CD4-positive, alpha-beta memory T cell (primary cell): ENCODE measurements around the gene ERBB4. TPM values are rescaled to one million over a fixed set of nuclear protein-coding genes. Genes with fewer than 3 reads are reported as not detected.
"Not testable (repeated sequence)": the region's sequence is repeated elsewhere in the genome, so short reads cannot be mapped to it uniquely, and the experiment has no call there.

ENCODE experiments used
- CTCF ChIA-PET: fragments of 350-600 bp; sonication (Branson Sonifier 250); formaldehyde crosslinking; loops from one replicate; lab custom pipeline; 2021; ENCODE audit warnings: inconsistent platforms; ENCODE audit not compliant: partially characterized antibody; lab: Charles Lee
- POLR2A ChIA-PET: fragments of 350-600 bp; sonication (Branson Sonifier 250); formaldehyde crosslinking; loops from one replicate; lab custom pipeline; 2021; ENCODE audit not compliant: partially characterized antibody; lab: Charles Lee
- DNase-seq, 5 donors: peaks; one replicate each; pipeline versions ENCODE4 v3.0.0 to v3.0.0-alpha.2; 2020 to 2022; ENCODE audit warnings: mixed read lengths in 1 of 5
- H3K27ac ChIP-seq: one replicate; pipeline ENCODE4 v1.7.0; 2013; ENCODE audit warnings: low read depth, low read length
- H3K27me3 ChIP-seq: 2 replicates; pipeline ENCODE4 v1.7.0; 2013; ENCODE audit warnings: mild to moderate bottlenecking, low read length, moderate library complexity; ENCODE audit not compliant: insufficient read depth
- H3K36me3 ChIP-seq: 2 replicates; pipeline ENCODE4 v1.7.0; 2013; ENCODE audit warnings: mild to moderate bottlenecking, low read length, moderate library complexity; ENCODE audit not compliant: insufficient read depth
- H3K4me1 ChIP-seq: 2 replicates; pipeline ENCODE4 v1.7.0; 2013; ENCODE audit warnings: mild to moderate bottlenecking, low read length, moderate library complexity; ENCODE audit not compliant: insufficient read depth
- H3K4me3 ChIP-seq, 2 donors: one replicate each; pipeline ENCODE4 v1.7.0; 2013; ENCODE audit warnings: low read length in 2 of 2, mild to moderate bottlenecking in 1 of 2
- H3K9me3 ChIP-seq, 2 donors: one replicate each; pipeline ENCODE4 v1.7.0; 2013; ENCODE audit warnings: low read length in 2 of 2, control low read depth in 1 of 2; ENCODE audit not compliant: control insufficient read depth in 1 of 2
- H3K27ac Mint-ChIP-seq, 7 donors: one replicate each; pipeline ENCODE4 v1.8.0; 2020 to 2021; ENCODE audit warnings: mixed read lengths in 7 of 7, mild to moderate bottlenecking in 6 of 7, inconsistent platforms in 3 of 7, moderate library complexity in 3 of 7
- H3K27me3 Mint-ChIP-seq, 2 donors: one replicate each; pipeline ENCODE4 v1.8.0; 2020 to 2021; ENCODE audit warnings: mixed read lengths in 2 of 2
- H3K36me3 Mint-ChIP-seq, 2 donors: one replicate each; pipeline ENCODE4 v1.8.0; 2020 to 2021; ENCODE audit warnings: mixed read lengths in 2 of 2, inconsistent platforms in 1 of 2, mild to moderate bottlenecking in 1 of 2
- H3K4me1 Mint-ChIP-seq, 4 donors: one replicate each; pipeline ENCODE4 v1.8.0; 2020 to 2021; ENCODE audit warnings: mixed read lengths in 4 of 4, mild to moderate bottlenecking in 1 of 4
- H3K4me3 Mint-ChIP-seq, 8 donors: one replicate each; pipeline ENCODE4 v1.8.0; 2020 to 2021; ENCODE audit warnings: mixed read lengths in 8 of 8, mild to moderate bottlenecking in 7 of 8, moderate library complexity in 6 of 8, inconsistent platforms in 3 of 8
- H3K9me3 Mint-ChIP-seq, 8 donors: one replicate each; pipeline ENCODE4 v1.8.0; 2020 to 2021; ENCODE audit warnings: mixed read lengths in 8 of 8, mild to moderate bottlenecking in 5 of 8, inconsistent platforms in 3 of 8, moderate library complexity in 1 of 8
- intact Hi-C: fragments of 100-400 bp; cut with micrococcal nuclease; formaldehyde crosslinking; loops from one replicate; pipeline ENCODE4 v1.15.1; 2023
- polyA plus RNA-seq, 2 donors: library from polyadenylated mRNA; unstranded; fragments of 300-500 nt; fragmentation: Illumina TruSeq; gene quantifications; one replicate each; pipeline ENCODE4 v1.2.3, GENCODE V29; 2021
- total RNA-seq, 2 experiments: library from RNA; stranded (reverse); gene quantifications; one replicate each; pipeline ENCODE4 v1.2.3, GENCODE V29; 2021

ERBB4 gene
- total and polyA plus RNA-seq, 4 experiments from 2014 or later: not detected

DNA sequence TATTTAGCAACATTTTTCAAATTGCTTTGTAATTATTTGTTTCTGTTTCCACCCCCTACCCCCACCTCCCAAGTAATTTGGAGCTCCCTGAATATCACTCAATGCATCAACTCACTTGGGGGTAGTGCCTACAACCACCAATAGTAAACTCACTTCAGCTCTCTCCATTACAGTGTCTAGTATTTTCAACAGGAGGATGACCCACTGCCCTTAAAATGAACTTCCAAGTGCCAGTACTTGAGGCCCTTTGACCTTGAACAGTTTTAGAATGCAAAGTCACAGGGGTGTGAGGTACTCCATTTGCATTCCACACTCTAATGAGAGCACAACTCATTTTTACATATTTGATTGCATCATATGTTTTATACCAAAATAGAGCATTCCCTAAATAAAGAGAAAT is 523.0 kb downstream of the ERBB4 start:
- ChIA-PET POLR2A (no interaction called here), CTCF (no interaction called here)
- H3K27me3 Mint-ChIP-seq: no peaks in the 10 kb centered on the region
- peaks cover 0 to 16% (median 0%) of the 10 kb centered on the region in 8 donors for H3K9me3 Mint-ChIP-seq
- H3K9me3 ChIP-seq: peaks cover 0 to 4% of the 10 kb centered on the region in 2 donors
- H3K36me3 Mint-ChIP-seq: no peaks in the 10 kb centered on the region
- H3K27ac Mint-ChIP-seq: no peak overlapping the region
- no peak overlapping the region for H3K4me3 Mint-ChIP-seq
- H3K4me1 Mint-ChIP-seq: no peaks in the 10 kb centered on the region
- intact Hi-C loops: no loop called here
- no peak overlapping the region for H3K4me3 ChIP-seq
- H3K27ac ChIP-seq: no peak overlapping the region
- H3K36me3 ChIP-seq: no peaks in the 10 kb centered on the region
- no peaks in the 10 kb centered on the region for H3K27me3 ChIP-seq
- H3K4me1 ChIP-seq: no peaks in the 10 kb centered on the region
- DNase-seq: no peak

DNA sequence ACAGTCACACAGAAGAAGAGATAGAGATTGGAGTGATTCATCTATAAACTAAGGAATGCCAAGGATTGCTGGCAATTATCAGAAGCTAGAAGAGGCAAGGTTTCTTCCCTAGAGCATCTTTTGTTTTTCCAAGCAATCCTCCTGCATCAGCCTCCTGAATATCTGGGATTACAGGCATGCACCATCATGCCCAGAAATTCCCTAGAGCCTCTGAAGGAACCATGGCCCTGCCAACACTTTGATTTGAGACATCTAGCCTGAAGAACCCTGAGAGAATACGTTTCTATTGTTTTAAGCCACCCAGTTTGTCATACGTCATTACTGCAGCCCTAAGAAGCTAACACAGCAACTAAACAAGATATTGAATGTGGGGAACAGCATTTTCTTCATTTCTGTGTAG is 525.0 kb downstream of the ERBB4 start:
- no peaks in the 10 kb centered on the region for H3K27me3 ChIP-seq
- no peak overlapping the region for H3K4me3 Mint-ChIP-seq
- intact Hi-C loops: no loop called here
- DNase-seq: no peak
- ChIA-PET POLR2A (no interaction called here), CTCF (no interaction called here)
- no peaks in the 10 kb centered on the region for H3K4me1 ChIP-seq
- no peak overlapping the region for H3K4me3 ChIP-seq
- no peaks in the 10 kb centered on the region for H3K36me3 ChIP-seq
- no peak overlapping the region for H3K27ac Mint-ChIP-seq
- no peak overlapping the region for H3K27ac ChIP-seq
- H3K9me3 ChIP-seq: peaks cover 0 to 4% of the 10 kb centered on the region in 2 donors
- peaks cover 0 to 16% (median 1%) of the 10 kb centered on the region in 8 donors for H3K9me3 Mint-ChIP-seq
- H3K4me1 Mint-ChIP-seq: no peaks in the 10 kb centered on the region
- no peaks in the 10 kb centered on the region for H3K36me3 Mint-ChIP-seq
- H3K27me3 Mint-ChIP-seq: no peaks in the 10 kb centered on the region

DNA sequence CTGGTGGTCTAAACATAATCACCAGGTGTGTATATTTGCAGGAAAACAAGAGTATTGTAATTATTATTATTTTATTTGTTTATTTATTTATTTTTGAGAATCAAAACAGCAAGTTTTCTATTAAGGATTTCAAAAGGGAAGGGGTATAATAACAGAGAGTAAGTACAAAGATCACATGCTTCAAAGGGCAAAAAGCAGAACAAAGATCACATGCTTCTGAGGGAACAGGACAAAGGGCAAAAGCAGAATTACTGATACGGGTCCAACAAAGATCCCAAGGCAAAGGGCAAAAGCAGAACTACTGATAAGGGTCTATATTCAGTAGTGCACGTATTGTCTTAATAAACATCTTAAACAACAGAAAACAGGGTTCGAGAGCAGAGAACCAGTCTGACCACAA is 528.3 kb downstream of the ERBB4 start:
- H3K27ac Mint-ChIP-seq, H3K36me3 Mint-ChIP-seq, H3K9me3 ChIP-seq, H3K27me3 ChIP-seq, H3K36me3 ChIP-seq, H3K27ac ChIP-seq, CTCF ChIA-PET, POLR2A ChIA-PET, H3K4me3 Mint-ChIP-seq, H3K4me1 ChIP-seq, H3K4me3 ChIP-seq, H3K4me1 Mint-ChIP-seq, DNase-seq, intact Hi-C loops, H3K27me3 Mint-ChIP-seq: not testable (repeated sequence)
- H3K9me3 Mint-ChIP-seq: peaks cover 0 to 12% (median under 1%) of the 10 kb centered on the region in 8 donors

DNA sequence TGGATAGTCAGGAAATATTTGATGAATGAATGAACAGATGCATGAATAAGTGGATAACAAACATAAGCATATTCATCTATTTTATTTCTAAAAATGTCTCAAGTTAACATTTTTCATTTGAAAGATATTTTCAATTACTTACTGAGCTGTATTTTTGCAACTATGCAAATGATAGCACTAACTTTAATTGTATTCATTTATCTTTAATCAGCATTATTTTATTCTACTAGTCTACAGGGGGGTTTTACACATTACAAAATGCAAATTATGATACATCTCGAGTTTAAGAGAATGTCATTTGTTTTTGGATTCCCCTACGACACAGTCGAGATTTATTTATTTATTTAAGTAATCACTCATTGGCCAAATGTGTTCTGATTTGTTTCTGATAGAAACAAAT is 530.6 kb downstream of the ERBB4 start:
- Mint-ChIP-seq H3K27me3 (no peaks in the 10 kb centered on the region), H3K36me3 (no peaks in the 10 kb centered on the region), H3K27ac (no peak overlapping the region), H3K4me3 (no peak overlapping the region), H3K9me3 (peaks cover 0 to 3% (median 0%) of the 10 kb centered on the region in 8 donors), H3K4me1 (no peaks in the 10 kb centered on the region)
- Histone ChIP-seq H3K9me3 (no peaks in the 10 kb centered on the region), H3K36me3 (no peaks in the 10 kb centered on the region), H3K4me1 (no peaks in the 10 kb centered on the region), H3K27me3 (no peaks in the 10 kb centered on the region), H3K4me3 (no peak overlapping the region), H3K27ac (no peak overlapping the region)
- POLR2A ChIA-PET: no interaction called here
- CTCF ChIA-PET: no interaction called here
- intact Hi-C loops: no loop called here
- no peak for DNase-seq

DNA sequence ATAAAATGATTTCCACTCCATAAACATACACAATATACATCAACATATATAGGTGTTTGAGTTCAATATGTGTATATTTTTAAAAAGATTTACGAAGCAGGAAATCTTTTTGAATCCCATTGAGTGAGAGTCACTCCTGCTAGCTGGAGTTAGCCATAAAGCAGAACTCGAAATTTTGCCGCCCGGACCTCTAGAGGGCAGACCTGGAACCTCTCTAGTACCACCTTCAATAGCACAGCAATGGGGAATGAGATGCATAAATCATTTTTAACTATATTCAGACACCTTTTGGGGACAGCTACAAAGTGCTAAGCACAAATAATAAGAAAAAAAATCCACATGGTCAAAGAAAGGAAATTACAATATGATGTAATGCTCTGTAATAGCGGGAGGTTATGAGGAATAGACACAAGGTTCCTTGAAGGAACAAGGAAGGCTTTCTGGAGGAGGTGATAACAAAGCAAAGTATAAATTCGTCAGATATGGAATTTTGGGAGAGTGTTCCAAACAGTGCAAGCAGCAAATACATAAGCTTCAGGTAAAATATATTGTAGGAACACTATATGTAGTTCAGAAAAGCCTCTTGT is 533.4 kb downstream of the ERBB4 start:
- Mint-ChIP-seq H3K4me1 (no peaks in the 10 kb centered on the region), H3K9me3 (peaks cover 0 to 3% (median 0%) of the 10 kb centered on the region in 8 donors), H3K36me3 (no peaks in the 10 kb centered on the region), H3K4me3 (no peak overlapping the region), H3K27ac (no peak overlapping the region), H3K27me3 (no peaks in the 10 kb centered on the region)
- ChIA-PET CTCF (no interaction called here), POLR2A (no interaction called here)
- H3K27ac ChIP-seq: no peak overlapping the region
- H3K4me3 ChIP-seq: no peak overlapping the region
- DNase-seq: no peak
- no peaks in the 10 kb centered on the region for H3K4me1 ChIP-seq
- no peaks in the 10 kb centered on the region for H3K36me3 ChIP-seq
- H3K9me3 ChIP-seq: no peaks in the 10 kb centered on the region
- intact Hi-C loops: no loop called here
- no peaks in the 10 kb centered on the region for H3K27me3 ChIP-seq

DNA sequence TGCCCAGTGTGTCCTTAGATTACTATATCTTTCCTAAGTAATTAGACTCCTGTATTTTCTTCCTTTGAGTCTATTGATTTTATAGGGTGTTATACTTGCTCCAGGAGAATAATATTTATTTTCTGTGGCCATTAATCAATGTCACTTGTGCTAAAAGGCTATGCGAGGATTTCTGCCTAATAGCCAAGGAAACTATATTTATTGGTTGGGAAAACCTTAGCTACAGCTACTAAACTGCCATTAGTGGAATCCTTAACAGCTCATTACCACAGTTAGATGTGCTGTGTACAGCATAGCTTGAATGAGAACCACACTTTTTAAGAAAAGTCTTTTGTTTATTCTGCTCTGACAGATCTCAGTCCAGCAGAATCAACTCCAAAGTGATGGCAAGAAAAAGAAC is 537.3 kb downstream of the ERBB4 start:
- Histone ChIP-seq H3K36me3 (no peaks in the 10 kb centered on the region), H3K4me3 (no peak overlapping the region), H3K27ac (no peak overlapping the region), H3K4me1 (no peaks in the 10 kb centered on the region), H3K27me3 (no peaks in the 10 kb centered on the region), H3K9me3 (no peaks in the 10 kb centered on the region)
- H3K9me3 Mint-ChIP-seq: peaks cover 0 to 3% (median 0%) of the 10 kb centered on the region in 8 donors
- no peak for DNase-seq
- intact Hi-C loops: no loop called here
- POLR2A ChIA-PET: no interaction called here
- no peaks in the 10 kb centered on the region for H3K36me3 Mint-ChIP-seq
- no peak overlapping the region for H3K27ac Mint-ChIP-seq
- CTCF ChIA-PET: no interaction called here
- H3K4me3 Mint-ChIP-seq: no peak overlapping the region
- no peaks in the 10 kb centered on the region for H3K27me3 Mint-ChIP-seq
- H3K4me1 Mint-ChIP-seq: no peaks in the 10 kb centered on the region

DNA sequence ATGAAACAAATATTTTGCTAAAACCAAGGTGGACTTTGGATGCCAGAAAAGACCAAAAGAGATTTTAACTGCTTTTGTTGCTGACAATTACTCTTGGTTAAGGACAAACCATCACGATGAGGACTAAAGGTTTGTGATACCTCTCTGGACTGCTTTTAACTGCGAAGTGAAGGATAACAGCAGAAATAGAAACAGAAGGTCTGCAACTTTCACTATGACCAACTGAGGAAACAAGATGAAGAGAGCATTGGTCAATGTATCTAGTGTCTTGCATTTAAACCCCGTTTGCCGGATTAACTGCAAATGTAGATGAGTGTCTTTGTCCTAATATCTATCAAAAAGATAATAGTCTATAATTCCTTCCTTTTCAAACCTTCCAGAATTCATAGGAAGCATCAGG is 541.7 kb downstream of the ERBB4 start:
- ChIA-PET POLR2A (no interaction called here), CTCF (no interaction called here)
- Histone ChIP-seq H3K9me3 (no peaks in the 10 kb centered on the region), H3K27me3 (no peaks in the 10 kb centered on the region), H3K4me1 (no peaks in the 10 kb centered on the region), H3K4me3 (no peak overlapping the region), H3K27ac (no peak overlapping the region), H3K36me3 (no peaks in the 10 kb centered on the region)
- H3K27me3 Mint-ChIP-seq: no peaks in the 10 kb centered on the region
- no peak overlapping the region for H3K27ac Mint-ChIP-seq
- H3K4me3 Mint-ChIP-seq: no peak overlapping the region
- H3K4me1 Mint-ChIP-seq: no peaks in the 10 kb centered on the region
- DNase-seq: no peak
- H3K9me3 Mint-ChIP-seq: peaks cover 0 to 6% (median 1%) of the 10 kb centered on the region in 8 donors
- intact Hi-C loops: no loop called here
- H3K36me3 Mint-ChIP-seq: no peaks in the 10 kb centered on the region

DNA sequence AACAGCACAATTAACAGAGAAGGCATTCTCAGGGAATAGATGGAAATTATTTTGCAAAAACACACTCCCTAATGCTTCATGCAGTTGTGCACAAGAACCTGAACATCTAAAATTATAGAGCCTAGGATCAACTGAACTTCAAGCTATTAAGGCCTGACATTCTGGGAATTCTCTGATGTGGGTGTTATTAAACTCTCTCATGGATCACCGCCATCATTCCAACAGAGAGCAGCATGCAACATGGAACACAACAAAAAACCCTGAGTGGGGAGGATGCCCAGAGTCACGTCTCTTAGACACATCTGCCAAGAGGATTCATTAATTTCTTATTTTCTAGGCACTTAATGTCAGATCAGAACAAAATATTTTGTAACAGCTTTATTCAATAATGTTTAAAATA is 543.8 kb downstream of the ERBB4 start:
- Mint-ChIP-seq H3K4me3 (no peak overlapping the region), H3K9me3 (peaks cover 0 to 6% (median 2%) of the 10 kb centered on the region in 8 donors), H3K27ac (no peak overlapping the region), H3K36me3 (no peaks in the 10 kb centered on the region), H3K4me1 (no peaks in the 10 kb centered on the region), H3K27me3 (no peaks in the 10 kb centered on the region)
- Histone ChIP-seq H3K9me3 (no peaks in the 10 kb centered on the region), H3K27me3 (no peaks in the 10 kb centered on the region), H3K4me1 (no peaks in the 10 kb centered on the region), H3K4me3 (no peak overlapping the region), H3K27ac (no peak overlapping the region), H3K36me3 (no peaks in the 10 kb centered on the region)
- DNase-seq: no peak
- CTCF ChIA-PET: no interaction called here
- intact Hi-C loops: no loop called here
- POLR2A ChIA-PET: no interaction called here
